IPS DF 4.7 (cell line): ENCODE measurements around the gene XK.

Source experiments
- DNase-seq: peaks from one replicate; pipeline ENCODE4 v3.0.0-alpha.2; 2013; ENCODE audit warnings: low spot score; ENCODE audit errors: extremely low read depth

Gene XK

DNA sequence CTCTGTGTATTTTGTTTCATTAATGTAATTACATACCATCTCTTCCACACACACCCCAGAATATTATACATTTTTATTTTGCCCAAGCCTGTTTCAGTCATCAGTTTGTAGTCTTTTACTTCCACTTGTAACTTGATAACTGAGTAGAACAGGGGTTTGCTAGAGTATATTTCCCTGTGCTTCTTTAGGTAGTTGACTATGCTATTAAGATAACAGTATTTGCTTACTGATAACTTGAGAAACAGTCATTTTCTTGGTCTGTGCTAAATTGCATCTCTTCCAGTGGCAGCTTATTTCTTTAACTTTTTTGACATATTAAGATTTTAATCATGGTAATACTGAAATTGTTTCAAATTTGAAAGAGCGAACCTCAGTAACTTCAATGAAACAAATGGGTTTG is 7.0 kb upstream of the XK start:
- no peak for DNase-seq

DNA sequence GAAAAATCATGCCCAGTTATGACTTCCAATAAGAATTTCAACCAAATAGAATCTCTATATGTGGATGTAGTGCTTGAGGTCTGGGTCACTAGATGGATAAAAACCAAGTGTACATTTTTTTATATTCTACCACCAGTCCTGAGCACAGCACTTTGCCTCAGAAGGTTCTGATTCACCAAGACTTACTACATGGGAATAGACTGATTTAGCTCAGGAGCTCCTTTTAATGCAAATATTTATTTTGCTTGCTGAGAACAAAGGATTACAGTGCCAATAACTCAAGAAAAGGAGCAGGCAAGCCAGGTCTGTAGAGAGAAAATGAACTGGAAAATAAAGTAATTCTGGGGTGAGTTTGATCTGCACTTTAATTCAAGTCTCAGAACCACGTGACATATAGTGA is 6.4 kb upstream of the XK start:
- no peak for DNase-seq

DNA sequence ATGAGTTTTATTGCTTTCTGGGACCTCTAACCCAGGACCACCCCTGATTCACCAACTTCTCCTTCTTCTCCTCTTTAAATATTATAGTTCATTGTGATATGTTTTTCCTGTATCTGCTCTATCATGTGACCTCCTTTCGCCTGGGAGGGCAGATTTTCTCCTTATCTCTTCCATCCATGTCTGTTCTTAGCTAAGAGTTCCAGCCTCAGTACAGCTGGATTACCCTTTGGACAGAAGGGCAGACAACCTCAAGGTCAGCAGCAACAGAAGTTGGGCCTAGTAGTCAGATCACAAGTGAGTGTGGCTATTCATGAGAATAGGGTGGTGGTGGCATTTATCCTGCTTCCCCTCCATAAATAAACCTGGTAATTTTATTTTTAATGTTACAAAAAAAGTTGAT is 5.7 kb upstream of the XK start:
- DNase-seq = no peak

DNA sequence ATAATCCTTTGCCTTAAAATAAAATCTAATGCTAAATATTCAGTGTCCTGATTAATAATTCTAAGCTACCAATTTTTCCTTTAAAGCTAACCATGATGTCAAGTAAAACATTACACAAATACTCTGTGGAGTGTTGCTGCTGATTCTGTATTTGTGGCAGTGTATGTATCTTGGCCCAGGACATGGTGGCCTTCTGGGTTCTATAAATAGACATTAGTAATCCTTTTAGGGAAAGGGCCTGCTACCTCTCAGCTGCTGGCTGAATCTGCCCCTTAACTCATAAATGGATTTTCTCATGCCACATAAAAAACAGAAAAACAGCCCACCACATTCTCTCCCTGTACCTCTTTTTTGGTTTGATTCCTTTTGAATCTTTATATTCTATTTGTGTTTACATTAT is 1.2 kb upstream of the XK start:
- DNase-seq = no peak

DNA sequence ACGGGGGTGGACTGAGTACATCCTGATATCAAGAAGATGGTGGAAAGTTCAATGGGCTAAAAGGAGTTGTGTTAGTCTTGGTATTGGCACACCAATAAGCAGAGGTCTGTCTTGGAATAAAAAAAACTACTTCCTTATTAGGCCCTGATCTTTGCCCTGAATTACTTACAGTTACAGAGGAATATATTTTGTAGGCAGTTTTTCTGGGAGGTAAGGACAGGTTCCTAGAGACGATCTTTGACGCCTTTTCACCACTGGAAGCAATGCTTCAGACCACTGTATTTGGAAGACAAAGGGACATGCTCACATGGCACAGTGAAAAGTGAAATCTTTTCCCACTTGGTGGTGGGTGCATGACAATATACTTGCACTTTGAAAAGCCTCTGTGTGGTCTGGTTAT is 618 bp upstream of the XK start:
- no peak for DNase-seq

DNA sequence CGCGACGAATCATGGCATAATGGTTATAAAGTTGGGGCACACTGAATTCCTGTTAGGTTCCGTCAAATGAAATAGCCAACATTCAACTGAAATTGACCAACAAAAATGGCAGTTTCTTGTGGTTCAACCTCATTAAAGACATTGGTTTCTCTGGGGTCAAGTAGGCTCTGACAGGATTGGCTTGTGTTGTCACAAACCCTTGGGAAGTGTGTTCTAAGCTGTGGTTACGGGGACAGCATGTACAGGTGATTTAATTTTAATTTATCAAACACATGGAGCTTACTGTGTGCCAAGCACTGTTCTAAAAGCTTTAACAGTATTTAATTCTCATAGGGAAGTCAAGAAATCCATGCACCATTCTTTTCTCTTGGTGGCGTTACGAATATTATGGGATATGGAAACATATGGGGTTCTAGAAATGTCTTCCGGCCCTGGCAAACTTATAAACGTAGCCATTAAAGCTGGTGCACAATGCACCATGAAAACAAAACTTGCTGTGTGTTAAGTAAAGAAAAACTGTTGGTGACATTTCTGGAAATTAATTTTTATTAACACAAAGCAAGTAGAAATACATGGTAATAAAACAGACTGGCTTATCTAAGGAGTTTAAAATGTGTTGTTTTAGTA is 891 bp downstream of the XK start:
- no peak for DNase-seq

DNA sequence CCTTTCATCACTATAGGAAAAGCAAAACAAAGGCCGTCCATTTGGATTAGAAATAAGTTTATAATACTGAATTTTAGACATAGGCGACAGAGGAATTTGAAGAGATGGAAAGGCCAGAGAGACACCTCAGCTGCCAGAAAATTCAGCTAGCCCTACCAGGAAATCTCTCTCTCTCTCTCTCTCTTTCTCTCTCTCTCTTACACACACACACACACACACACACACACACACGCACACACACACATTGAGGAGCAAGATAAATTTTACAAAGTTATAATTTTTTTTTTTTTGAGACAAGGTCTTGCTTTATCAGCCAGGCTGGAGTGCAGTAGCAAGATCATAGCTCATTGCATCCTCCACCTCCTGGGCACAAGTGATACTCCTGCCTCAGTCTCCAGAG is 1.4 kb downstream of the XK start:
- no peak for DNase-seq

DNA sequence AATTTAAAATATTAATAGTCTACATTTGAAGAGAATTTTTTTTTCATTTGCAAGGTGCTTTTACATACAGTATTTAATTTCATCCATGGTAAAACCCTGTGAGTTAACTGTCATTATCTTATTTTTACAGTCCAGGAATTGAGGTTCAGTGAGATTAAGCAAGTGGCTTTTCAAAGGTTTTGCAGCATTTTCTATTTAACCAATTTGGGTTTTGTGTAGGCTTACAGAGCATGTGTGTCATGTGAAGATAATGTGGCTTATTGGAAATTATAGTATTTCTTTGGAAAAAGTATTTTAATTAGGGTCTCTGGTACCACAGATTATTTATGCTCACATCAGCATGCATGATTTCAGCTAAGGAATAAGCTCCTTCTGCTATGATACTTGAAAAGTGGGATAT is 4.5 kb downstream of the XK start:
- no peak for DNase-seq

DNA sequence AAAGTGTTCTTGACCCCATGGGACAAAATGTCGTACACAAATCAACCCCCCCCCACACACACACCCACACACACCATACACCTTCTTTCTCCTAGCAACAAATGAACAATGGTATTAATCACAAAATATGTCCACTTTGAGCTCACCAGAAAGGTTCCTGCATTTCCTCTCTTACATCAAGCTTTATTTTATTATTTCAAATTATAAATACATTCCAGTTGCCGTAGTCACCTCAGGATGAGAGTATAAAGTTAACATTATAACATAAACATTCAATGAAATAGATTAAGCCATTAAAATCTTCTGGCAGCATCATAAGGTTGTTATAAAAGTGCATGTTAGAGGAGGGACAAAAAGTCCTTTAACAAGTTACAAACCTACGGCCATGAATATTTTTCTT is 7.3 kb downstream of the XK start:
- DNase-seq = no peak

DNA sequence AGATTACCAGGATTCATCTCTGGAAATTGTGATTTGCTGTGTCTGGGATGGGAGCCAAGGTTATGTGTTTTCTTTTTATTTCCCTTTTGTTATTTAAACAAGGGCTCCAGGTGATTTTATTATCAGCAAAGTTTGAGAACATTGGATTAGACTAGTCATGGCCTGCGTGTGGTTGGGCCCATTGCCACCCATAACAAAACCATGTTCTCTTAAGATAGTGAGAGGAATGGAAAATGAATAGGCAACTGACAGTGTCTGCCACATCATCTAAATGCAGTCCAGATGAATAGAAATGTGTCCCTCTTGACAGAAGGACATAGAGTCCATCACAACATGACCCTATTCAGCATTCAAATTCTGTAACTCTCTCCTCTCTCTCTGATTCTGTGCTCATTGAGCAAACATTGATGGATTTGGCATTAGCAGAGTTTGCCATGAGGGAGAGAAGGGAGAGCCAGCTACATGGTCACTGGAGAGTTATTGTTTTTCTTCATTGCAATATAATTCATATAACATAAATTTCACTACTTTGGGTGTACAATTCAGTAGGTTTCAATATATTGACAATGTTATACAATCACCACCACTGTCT is 11.7 kb downstream of the XK start:
- no peak for DNase-seq

DNA sequence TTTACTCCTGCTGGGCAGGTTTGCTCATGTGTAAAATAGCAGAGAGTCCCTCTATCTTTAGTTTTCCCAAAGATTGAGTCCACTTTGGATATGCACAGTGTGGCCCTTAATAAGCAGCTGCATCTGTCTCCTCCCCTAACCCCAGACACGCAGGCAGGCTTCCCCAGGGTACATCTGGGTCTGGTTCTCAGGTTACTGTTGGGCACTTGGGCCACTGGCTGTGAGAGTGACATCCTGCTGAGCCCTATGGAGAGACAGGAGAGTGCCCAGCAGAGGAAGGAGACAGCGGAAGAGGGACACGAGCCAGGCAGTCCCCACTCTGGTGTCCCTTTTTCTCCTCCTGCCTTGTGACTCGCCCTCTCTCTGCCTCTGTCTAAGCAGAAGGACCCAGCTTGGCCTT is 16.0 kb downstream of the XK start:
- no peak for DNase-seq

DNA sequence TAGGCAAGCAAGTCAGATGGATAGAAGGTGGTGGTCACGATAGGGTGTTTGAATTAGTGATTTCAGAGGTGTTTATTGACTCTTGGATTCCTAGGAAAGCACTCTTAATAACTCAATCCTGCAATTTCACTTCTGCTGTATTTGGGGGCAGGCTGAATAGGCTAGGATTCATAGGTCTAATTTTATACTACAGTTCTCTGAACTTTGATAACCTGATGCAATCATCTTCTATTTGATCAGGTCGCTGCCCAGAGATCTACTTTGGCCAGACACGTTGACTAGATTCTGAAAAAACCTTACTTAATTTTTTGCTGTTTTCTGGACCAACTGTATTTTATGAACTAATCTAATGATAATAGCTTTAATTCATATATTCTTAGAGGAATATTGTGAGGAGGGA is 26.4 kb downstream of the XK start:
- no peak for DNase-seq

DNA sequence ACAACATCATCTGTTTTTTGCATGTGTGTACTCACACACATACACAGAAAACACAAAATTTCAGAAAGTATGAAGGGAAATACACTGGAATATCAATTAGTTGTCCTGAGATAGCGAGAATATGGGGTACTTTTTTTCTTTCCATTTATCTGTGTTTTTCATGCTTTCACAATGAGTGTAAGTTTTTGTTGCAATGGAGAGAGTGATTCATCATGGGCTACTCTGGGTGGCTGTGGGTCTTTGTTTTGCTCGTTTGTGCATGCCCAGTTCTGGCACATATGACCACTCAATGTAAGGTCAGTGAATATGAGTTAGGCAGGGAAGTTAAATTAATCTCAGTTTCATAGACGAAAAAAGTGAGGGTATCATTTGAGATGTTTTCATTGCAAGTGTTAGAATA is 26.9 kb downstream of the XK start:
- DNase-seq = no peak

DNA sequence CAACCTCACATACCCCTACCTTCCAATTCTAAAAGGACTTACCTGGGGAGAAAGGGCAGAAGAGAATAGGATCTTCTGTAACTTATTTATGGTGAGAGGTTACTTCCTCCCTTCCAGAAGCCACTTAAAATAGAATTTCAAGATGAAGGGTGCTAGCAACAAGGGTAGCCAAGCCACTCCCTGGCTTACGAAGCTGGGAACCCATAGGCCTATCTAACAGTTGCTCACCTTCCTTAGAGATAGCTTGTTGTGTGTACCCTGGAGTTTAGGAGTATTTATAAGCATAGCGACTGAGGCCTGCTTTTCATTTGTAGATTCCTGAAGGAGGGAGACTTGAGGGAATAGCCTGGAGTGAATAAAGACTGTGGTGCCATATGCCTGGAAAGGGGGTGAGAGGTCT is 28.9 kb downstream of the XK start:
- no peak for DNase-seq

DNA sequence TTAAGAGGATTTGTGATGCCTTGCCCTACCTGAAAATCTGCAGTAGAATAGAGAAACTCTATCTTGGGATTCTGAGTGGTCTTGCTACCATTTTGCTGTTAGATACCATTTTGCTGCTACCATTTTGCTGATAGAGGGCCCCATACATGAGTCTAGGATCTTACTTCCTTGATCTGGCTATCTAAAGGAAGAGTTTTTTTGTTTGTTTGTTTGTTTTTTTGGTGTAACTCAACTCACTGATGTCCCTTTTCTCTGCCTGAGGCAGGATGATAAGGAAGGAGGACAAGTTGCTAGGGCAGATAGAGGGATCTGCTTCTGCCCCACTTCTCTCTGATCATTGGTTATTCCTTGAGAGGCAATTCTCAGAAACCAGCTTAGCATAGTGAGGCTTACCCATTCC is 31.0 kb downstream of the XK start:
- no peak for DNase-seq

DNA sequence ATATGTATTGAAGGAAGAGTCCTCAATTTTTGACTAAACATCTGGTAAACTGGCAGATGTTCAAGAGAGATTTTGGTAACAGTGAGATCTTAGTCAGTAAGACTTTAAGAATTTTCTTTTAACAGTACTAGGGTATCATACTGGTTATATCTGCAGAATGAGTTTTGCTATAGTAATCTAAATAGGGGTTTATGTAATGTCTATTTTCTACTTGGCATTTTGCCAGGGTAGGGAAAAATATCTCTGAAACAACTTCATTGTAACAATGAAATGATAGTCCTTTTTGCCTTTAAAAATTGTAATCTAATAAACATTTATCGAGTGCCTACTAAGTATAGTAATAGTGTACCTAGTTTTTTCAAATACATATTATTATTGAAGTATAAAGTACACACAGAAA is 32.1 kb downstream of the XK start:
- no peak for DNase-seq

DNA sequence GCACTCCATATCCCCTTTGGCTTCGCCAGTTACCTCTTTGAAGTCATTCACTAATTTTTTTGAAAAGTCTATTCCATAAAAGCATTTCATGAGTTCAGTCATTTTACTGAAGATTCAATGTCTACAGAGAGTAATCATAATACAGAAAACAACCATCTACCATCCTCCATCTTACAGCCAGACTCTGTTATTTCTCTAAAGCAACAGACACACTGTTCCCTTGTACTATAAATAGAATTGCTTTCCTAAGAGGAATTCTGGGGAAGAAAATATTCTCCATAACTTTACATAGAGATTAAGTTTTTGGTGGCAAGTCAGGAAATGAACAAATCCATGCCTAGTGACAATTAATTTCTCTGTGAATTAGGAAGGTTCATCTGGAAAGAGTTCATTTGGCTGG is 37.0 kb downstream of the XK start:
- DNase-seq = no peak

DNA sequence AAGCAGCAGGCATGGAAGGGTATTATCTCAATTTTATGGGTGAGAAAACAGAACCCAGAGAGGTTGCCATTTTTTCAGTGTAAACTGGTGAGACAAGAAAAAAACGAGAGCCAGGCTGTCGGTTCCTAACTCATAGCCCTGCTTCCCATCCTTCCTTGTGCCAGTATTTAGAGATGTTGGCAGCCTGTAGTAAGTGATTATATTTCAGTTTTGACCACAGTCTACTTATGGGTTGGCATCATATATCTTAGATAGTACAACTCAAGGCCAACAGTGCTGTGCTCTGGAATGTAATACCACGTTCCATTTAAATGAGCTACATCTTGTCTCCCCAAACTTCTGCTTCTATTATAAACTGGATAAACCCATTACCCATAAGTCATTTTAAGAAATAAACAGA is 40.8 kb downstream of the XK start:
- no peak for DNase-seq

DNA sequence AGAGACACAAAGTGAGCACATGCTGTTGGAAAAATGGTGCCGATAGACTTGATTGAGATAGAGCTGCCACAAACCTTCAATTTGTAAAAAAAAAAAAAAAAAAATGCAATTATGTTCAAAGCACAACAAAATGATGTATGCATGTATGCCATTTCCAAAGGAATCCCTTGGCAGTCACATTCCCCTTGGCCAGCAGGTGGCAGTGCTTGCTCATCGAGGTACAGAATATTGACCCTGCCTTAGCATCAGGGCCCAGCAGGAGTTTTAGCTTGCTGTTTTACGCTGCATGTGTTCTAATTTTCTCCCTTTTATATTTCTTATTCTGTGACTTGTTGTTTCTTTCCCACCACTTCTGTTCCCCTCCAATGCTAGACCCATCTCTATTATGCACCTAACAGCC is 59.8 kb downstream of the XK start:
- DNase-seq = no peak

DNA sequence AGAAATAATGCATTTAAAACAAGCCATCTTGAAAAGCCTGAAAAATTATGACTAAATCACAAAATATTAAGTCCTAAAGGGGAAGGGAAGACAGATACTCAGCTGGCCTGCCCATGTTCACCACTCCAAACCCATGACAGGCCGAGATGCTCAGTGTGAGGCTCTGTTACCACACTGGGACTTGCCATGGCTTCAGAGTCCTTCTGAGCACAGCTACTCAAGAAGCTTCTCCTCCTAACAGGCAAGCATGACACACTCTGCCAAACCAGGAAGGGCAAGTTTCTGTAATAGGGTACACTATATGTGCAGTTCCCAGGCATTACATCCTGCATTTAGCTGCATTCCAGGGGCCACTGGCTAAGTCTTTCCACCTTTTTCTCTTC is 60.2 kb downstream of the XK start:
- no peak for DNase-seq

DNA sequence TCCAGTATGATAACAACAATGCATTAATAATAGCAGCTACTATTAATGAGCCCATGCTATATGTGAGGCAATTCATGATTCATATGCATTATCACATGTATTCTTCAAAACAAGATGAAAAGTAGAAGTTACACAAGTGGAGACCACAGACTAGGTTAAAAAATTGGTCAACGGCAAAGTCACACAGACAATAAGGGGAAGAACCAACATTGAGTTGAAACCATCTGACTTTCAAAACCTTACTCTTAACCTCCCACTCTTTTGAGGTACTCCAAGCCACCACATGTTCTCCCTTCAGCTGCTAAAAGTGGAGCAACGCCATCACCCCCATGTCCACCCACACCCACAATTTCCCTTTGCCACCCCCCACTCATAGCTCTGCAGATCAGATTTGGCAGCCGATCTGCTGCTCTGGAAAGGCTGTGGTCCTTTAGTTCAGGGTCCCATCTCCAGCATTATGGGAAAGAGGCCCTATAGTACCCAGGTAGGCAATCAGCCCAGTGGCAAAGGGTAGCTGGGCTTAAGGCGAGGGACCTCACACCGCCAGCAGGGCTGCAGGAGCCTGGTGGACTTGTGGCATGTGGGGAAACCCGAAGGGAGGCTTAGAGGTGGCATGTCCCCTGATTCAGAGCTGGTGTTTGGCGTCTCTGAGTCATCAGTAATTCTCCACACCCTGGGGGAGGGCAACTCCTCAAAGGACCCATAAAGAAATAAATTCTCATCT is 60.8 kb downstream of the XK start:
- DNase-seq = no peak

DNA sequence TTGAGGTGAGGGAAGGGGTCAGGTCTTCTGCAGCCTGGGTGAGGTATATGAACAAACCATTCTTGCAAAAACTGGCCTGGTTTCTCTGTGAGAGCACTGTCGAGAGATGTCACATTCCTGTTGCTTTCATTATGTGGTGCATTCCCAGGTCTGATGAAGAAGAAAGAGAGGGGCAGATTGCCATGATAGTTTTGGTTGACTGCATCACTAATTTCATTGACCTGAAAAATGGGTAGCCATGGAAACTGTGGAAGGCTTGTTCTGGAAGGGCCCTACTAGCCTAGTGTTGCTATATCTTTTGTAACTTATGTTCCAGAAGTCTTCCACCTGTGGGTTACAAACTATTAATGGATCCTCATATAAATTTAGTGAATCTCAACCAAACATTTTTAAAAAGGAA is 61.4 kb downstream of the XK start:
- DNase-seq = no peak

DNA sequence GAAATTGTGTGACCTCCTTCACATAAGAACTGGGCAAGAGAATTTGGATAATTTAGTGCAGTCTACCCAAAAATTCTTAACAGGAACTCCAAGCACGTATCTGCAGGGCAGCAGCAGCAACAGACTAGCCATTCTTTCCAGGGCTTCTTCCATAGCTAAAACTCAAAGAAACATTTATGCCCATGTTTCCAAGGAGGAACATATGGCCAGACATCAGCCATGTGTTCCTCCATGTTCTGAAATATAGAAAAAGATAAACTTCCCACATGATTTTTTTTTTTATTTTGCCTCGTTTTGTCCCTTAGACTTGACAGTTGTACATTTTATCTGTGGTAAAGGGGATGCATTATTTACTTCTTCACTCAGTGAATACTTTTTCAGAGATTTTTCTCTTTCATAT is 66.7 kb downstream of the XK start:
- no peak for DNase-seq
